ENCODE measurements around the gene NCOA5.
"Not testable (repeated sequence)": the region's sequence is repeated elsewhere in the genome, so short reads cannot be mapped to it uniquely, and the experiment has no call there.

NCOA5 gene

GRCh38 chr20:46099491-46100287 is 9.9 kb upstream of the NCOA5 start:
- FAIRE-seq (no peak), DNase-seq (ENCODE audit: insufficient read length, low spot score) (no peak)

DNA sequence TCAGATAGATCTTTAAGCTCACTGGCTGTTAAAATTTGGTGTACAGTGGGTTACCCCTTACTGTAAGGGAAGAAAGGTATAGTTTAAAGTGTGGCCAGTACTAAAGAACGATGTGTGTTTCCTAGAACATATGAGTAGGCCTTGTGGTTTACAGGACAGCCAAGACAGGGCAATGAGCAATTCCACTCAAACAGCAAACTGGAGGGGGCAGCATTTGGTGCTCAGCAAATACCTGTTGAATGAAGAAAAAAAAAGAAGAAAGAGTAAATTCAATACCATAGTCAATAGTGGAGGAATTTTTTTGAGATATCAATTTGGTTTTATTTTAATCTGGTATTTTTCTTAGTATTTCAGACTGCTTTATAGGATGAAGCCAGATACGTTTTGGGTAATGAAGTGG is 3.8 kb upstream of the NCOA5 start:
- no peak for DNase-seq (ENCODE audit: insufficient read length, low spot score)
- FAIRE-seq, result no peak

- DNase-seq (ENCODE audit: insufficient read length, low spot score); FAIRE-seq: not testable (repeated sequence)
Measured at GRCh38 chr20:46091622-46092535, 2.1 kb upstream of the NCOA5 start.

- FAIRE-seq, result no peak
- DNase-seq (ENCODE audit: insufficient read length, low spot score), result no peak
Measured at GRCh38 chr20:46089167-46089416, 670 bp downstream of the NCOA5 start.

- FAIRE-seq (peak; percentile 44), DNase-seq (ENCODE audit: insufficient read length, low spot score) (no peak)
Measured at GRCh38 chr20:46088409-46089166, 1.2 kb downstream of the NCOA5 start.

DNA sequence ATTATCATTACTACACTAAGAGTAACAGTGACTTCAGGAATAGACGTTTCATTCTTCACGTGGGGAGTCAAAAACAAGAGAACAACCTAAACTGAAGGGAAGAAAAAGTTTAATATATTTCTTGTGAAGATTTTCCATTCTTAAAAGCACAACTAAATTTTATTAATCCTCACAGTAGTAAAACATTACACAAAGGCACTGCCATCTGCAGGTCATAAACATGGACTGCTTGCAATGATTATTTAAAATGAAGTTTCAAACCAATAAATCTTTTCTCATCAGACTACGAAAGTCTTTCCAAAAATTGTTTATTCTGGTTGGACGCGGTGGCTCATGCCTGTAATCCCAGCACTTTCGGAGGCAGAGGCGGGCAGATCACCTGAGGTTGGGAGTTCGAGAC is 2.6 kb downstream of the NCOA5 start:
- no peak for DNase-seq (ENCODE audit: insufficient read length, low spot score)
- no peak for FAIRE-seq

GRCh38 chr20:46085179-46085851 is 4.4 kb downstream of the NCOA5 start:
- FAIRE-seq, result no peak
- no peak for DNase-seq (ENCODE audit: insufficient read length, low spot score)

GRCh38 chr20:46084805-46085178 is 5.0 kb downstream of the NCOA5 start:
- DNase-seq (ENCODE audit: insufficient read length, low spot score) (no peak), FAIRE-seq (no peak)

DNA sequence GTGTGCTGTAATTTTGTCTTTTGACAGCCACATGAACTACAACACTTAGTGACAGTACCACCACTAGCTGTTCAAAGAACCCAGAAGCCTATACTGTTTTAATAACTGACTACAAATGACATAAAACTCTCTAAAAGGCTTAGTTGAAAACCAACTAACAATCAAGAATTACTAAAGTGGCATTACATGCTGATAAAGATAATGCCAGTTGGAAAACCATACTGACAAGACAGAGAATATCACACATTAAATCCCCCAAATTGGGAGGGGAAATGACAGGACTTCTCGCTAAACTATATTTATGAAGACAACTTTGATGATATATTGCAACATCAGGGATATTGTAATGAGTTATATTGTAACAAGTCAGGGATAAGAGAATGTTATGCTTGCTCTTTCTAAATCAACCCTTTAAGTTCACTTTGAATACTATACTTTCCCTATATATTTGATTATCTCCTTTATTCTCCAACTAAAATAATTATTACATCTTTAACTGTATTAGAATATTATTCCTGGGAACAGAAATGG is 6.2 kb downstream of the NCOA5 start:
- FAIRE-seq (no peak), DNase-seq (ENCODE audit: insufficient read length, low spot score) (no peak)

GRCh38 chr20:46083101-46083500 is 6.7 kb downstream of the NCOA5 start:
- FAIRE-seq, result no peak
- no peak for DNase-seq (ENCODE audit: insufficient read length, low spot score)

DNA sequence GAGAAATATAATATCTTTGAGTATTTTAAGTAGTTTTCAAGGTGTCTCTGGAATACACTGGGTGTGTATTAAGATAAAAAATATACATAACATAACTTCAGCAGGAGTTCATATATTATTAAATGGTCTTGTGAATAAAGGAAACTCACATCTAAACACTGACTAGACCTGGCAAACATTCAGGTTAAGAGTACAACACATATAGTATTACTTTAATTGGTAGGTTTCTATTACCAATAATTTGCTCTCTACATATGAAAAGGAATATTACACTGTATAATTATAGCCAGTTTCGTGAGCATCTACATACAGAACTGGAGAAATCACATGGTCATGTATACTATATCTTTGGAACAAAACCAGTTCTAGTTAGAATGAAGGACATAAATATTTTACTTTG is 8.7 kb downstream of the NCOA5 start:
- no peak for DNase-seq (ENCODE audit: insufficient read length, low spot score)
- no peak for FAIRE-seq

DNA sequence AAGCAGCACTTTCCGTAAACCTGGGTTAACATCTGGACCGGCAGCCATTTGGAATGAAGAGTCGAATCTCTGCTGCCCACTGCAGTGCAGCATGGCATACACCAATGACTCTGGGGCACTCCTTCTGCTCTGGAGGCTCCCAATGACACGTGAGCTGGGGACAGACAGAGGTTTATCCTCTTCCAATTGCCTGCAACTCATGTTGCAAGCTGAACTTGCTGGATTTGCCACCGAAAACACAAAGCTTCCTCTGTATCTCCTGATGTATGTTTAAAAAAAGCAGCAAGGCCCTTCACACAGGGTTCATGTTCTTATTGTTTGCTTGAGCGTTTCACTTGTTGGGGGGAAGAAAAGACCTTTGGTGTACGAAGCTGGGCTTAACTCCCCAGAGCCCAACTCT is 10.8 kb downstream of the NCOA5 start:
- DNase-seq (ENCODE audit: insufficient read length, low spot score) (no peak), FAIRE-seq (no peak)

DNA sequence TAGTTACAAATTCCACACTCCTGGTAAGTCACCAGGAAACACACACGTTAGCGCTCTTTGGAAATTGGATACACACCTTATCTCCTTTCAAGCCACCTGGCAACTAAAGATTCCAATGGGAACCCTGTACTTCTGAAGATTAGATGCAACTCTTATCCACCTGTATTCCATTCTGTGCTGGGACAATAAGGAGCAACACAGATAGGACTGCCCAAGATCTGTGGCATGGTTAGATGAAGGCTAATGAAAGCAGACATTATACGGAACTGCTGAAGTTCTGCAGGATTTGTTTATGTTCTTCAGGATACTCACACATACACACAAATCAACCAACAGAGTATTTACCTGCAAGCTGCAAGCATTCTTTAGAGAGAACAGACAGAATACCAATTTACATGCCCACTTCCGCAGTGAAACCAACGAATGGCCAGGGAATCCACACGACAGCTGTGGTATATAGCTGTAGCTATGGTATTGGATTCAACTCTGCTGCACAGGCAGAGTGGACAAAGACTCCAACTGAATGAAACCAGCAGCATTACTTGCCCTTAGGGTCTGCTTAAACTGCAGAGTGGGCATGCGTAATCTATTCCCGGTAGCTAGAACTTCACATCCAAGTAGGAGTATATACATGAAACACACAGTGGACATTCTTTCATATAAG is 12.0 kb downstream of the NCOA5 start:
- FAIRE-seq (no peak), DNase-seq (ENCODE audit: insufficient read length, low spot score) (no peak)

DNA sequence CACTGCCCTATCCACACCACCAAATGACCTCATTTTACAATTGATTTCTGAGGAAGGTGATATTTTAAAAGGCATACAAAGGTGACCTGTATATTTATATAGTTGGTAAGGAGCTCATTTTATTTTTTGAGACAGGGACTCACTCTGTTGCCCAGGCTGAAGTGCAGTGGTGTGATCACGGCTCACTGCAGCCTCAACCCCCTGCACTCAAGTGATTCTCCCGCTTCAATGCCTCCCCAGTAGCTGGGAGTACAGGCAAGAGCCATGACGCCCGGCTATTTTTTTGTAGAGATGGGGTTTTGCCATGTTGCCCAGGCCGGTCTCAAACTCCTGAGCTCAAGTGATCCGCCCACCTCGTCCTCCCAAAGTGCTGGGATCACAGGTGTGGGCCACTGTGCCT is 13.0 kb downstream of the NCOA5 start:
- DNase-seq (ENCODE audit: insufficient read length, low spot score) (no peak), FAIRE-seq (no peak)

- DNase-seq (ENCODE audit: insufficient read length, low spot score), result no peak
- no peak for FAIRE-seq
Measured at GRCh38 chr20:46074006-46074405, 15.8 kb downstream of the NCOA5 start.

DNA sequence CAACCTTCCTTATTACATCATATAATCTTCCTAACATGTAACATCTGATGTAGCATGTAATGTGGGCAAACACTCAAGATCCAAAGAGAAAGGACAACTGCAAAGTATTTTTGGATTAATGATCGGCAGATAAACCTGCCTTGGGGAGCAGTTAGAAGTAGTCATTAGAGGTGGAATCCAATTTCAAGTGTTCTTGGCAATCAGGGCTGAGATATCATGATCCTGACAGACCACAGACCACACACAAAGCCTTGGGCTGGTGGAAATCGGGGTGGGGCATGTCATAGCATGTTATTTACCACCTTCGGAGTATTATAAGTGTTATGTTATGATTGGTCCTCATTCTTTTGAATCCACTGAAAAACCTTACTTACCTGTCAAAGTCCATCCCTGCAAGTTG is 16.3 kb downstream of the NCOA5 start:
- no peak for FAIRE-seq
- no peak for DNase-seq (ENCODE audit: insufficient read length, low spot score)

DNA sequence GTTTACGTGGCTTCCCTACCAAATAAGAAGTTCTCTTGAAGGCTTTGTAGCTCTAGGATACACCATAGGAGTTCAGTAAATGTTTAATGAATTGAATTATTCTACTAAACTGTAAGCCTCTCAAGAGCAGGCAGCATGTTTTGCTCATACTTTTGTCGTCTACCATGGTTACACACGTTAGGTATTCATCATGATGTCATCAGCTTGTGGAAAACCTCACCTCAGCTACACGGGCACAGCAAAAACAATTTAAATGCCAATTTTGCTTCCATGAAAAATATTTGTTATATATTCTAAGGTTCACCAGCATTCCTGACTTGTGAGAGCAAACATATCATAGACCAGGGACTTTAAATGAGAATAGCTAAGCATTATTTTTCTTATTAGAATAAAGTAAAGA is 16.7 kb downstream of the NCOA5 start:
- no peak for FAIRE-seq
- DNase-seq (ENCODE audit: insufficient read length, low spot score), result no peak

DNA sequence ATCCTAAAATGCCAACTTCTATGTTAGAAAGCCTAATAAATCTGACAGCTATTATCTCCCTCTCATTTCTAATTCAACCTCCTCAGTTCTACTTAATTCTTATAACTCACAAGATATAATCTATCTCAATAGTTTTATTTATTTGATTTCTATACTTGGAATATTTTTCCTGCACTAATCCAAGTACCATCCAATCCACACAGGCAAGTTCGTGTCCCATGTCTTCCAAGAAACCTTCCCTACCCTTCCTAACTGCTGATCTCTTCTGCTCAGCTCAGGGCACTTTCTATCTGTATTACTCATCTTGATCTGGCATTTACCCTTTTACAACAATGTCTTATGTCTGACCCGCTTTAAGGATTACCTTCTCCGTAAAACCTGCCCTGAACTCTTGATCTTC is 18.2 kb downstream of the NCOA5 start:
- DNase-seq (ENCODE audit: insufficient read length, low spot score), result no peak

DNA sequence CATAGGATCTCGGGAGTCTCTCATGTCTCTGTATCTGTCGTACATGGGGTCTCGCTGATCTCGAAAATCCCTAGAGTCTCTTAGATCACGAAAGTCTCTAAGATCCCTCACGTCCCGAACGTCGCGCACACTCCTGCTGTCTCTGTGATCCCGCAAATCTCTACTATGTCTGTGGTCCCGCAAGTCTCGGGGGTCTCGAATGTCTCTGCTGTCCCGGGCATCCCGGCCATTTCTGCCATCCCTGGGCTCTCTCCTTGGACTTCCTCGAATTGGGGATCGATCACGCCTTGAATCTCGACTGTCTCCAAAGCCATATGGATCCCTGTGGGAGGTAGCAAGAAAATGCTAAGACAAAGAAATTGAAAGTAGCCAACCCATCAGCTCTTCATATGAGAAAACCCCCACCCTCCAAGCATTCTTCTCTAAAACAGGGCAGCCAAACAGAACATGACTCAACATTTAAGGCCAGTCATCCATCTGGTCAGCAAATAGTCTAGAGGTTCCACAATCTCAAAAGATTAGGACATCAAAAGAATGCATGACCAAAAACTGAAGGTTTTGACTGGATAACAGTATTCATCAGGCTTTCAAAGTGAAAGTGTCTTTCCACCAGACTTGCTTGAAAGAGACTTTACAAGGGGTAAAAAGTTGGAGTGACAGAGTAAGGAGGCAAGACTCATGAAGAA is 19.4 kb downstream of the NCOA5 start:
- FAIRE-seq (no peak), DNase-seq (ENCODE audit: insufficient read length, low spot score) (no peak)

More for the DNA sequence above, 18.2 kb downstream of the NCOA5 start:
- no peak for FAIRE-seq

DNA sequence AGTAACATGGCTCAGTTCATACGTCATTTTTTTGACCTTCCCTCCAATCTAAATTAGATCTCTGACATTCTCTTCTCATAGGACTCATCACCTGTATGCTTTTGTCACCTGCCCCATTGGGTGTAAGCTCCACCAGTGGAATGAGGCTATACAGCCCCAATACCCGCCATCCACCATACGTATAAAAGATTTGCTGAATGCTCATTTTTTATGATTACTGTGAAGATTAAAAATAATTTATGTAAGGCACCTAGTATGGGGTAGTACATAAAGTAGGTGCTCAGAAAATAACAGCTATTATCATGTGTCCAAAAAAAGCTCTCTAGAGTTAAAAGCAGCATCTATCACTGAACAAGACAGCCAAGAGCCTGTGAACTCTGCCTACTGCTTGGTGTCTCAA is 24.1 kb downstream of the NCOA5 start:
- DNase-seq (ENCODE audit: insufficient read length, low spot score), result no peak
- FAIRE-seq, result no peak

Measured in GM19239 (cell line).